GM12872 (cell line): ENCODE measurements around the gene MYEF2.

Source experiments
- CTCF ChIP-seq: IDR thresholded peaks from 3 replicates; pipeline ENCODE4 v1.5.1; 2011; ENCODE audit warnings: low read depth, mild to moderate bottlenecking, low read length, moderate library complexity; ENCODE audit not compliant: insufficient read depth

MYEF2 gene

GRCh38 chr15:48087844-48088243, 90.3 kb downstream of the MYEF2 start:
- no peak for TF ChIP-seq CTCF

- no peak for TF ChIP-seq CTCF
Measured at GRCh38 chr15:48086576-48086975, 91.5 kb downstream of the MYEF2 start.

- TF ChIP-seq CTCF = no peak
Measured at GRCh38 chr15:48086133-48086532, 92.0 kb downstream of the MYEF2 start.

GRCh38 chr15:48085591-48085930, 92.5 kb downstream of the MYEF2 start:
- no peak for TF ChIP-seq CTCF

GRCh38 chr15:48084759-48085590, 93.1 kb downstream of the MYEF2 start:
- TF ChIP-seq CTCF = peak; percentile 56
